ENCODE data around the gene PHAF1. TPM values are rescaled to one million over a fixed set of nuclear protein-coding genes. Genes with fewer than 3 reads are reported as not detected.
A peak's percentile ranks its signal among the peaks of the same experiment; 100 is the strongest.

The PHAF1 gene
- total and polyA plus RNA-seq, 2 of the 13 experiments (the other 11 are each of a cell fraction or from before 2014, with no cell fraction given): 48.3 to 174 TPM

DNA sequence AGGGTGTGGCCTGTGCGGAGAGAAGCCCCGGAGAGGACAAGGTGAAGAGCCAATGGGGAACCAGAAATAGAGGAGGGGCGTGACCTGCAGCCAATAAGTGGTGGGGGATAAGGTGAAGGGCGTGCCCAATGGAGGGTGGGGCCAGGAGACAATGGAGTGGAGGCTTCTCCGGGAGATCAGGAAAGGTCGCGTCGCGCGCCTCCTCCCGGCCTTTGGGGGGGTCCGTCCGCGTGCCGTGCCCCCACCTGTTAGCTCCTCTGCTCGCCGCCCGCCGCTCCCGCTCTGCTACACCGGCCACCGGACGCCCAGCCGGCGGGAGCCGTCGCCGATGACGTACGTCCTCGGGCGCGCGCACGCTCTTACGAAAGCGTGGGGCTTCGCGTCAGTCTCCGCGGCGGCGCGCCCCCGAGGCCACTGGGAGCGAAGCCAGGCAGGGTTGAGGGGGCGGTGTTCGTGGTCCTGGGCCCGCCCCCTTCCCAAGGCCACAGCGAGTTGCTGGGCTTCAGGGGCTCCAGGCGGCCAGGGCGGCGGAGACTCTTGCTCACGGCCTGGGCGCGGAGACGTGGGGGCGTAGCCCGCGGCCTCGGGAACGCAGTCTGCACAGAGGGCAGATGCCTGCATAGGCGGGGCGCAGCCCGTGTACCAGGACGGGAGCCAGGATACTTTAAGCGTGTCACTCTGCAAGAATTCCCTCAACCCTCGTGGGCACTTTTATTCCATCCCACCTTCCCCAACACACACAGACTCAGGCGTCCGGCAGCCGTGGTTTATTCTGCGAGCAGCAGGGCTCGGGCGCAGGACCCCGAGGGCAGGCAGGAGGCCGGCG lies 74.1 kb downstream of the PHAF1 start, which contains the start of gene MATCAP1 (continued):
- TF ChIP-seq KIAA2018 (CRISPR knock-in tag; IDR thresholded peaks at IDR 0.05; ENCODE audit: borderline replicate concordance) (no peak; the same call in 1 of the 2 replicates), ZBTB25 (CRISPR knock-in tag; IDR thresholded peaks at IDR 0.05) (peak; percentile 91; the same call in 1 of the 2 replicates), KLF12 (CRISPR knock-in tag; IDR thresholded peaks at IDR 0.05; ENCODE audit: borderline replicate concordance) (peak; percentile 87; the same call in 1 of the 2 replicates), ZNF446 (CRISPR knock-in tag; IDR thresholded peaks at IDR 0.05) (no peak), REPIN1 (CRISPR knock-in tag; IDR thresholded peaks at IDR 0.05; ENCODE audit: borderline replicate concordance, low read depth) (peak; percentile 84; the same call in 1 of the 2 replicates), ATF7 (IDR thresholded peaks at IDR 0.05) (peak; percentile 75), ATF7 (CRISPR knock-in tag; IDR thresholded peaks at IDR 0.05) (peak; percentile 91), ZNF720 (CRISPR knock-in tag; IDR thresholded peaks at IDR 0.05) (no peak), ZNF484 (CRISPR knock-in tag; IDR thresholded peaks at IDR 0.05; ENCODE audit: borderline replicate concordance, low read depth) (no peak), PAF1 (CRISPR knock-in tag; IDR thresholded peaks at IDR 0.05) (no peak), ZNF253 (CRISPR knock-in tag; IDR thresholded peaks at IDR 0.05; ENCODE audit: borderline replicate concordance) (peak; percentile 73), ZNF777 (CRISPR knock-in tag; IDR thresholded peaks at IDR 0.05) (peak; percentile 90; the same call in 1 of the 2 replicates), NKX3-1 (CRISPR knock-in tag; IDR thresholded peaks at IDR 0.05) (no peak), AGO1 (IDR thresholded peaks at IDR 0.05; ENCODE audit: low read depth, low read length, poor library complexity, severe bottlenecking) (no peak), CAMTA2 (CRISPR knock-in tag; IDR thresholded peaks at IDR 0.05; ENCODE audit: borderline replicate concordance) (no peak), MIER2 (CRISPR knock-in tag; IDR thresholded peaks at IDR 0.05) (peak; percentile 91)
- TF ChIP-seq, protein P1, sequence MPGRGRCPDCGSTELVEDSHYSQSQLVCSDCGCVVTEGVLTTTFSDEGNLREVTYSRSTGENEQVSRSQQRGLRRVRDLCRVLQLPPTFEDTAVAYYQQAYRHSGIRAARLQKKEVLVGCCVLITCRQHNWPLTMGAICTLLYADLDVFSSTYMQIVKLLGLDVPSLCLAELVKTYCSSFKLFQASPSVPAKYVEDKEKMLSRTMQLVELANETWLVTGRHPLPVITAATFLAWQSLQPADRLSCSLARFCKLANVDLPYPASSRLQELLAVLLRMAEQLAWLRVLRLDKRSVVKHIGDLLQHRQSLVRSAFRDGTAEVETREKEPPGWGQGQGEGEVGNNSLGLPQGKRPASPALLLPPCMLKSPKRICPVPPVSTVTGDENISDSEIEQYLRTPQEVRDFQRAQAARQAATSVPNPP (CRISPR knock-in tag; IDR thresholded peaks at IDR 0.05): no peak
- TF ChIP-seq, protein P2, sequence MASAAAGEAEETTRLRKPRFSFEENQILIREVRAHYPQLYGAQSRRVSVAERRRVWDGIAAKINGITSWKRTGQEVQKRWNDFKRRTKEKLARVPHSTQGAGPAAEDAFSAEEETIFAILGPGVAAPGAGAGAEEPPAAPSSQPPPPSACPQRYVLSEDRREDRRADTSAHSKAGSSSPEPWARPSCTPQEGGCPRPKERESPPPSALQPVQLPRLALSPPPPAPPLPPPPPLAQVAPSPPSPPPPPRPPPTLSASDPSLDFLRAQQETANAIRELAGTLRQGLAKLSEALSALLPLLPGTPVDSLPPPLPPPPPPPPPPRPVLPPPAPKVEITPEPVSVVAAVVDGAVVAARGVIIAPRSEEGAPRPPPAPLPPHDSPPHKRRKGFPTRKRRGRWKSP (CRISPR knock-in tag; IDR thresholded peaks at IDR 0.05): peak; percentile 89

Data from HepG2 (cell line).